Measurements from ENCODE around the gene COL26A1.
"Not testable (repeated sequence)": the region's sequence is repeated elsewhere in the genome, so short reads cannot be mapped to it uniquely, and the experiment has no call there.

The COL26A1 gene

GRCh38 chr7:101442426-101443070, 79.9 kb downstream of the COL26A1 start:
- DNase-seq (ENCODE audit: low read depth in 2 of 2), result no peak

DNA sequence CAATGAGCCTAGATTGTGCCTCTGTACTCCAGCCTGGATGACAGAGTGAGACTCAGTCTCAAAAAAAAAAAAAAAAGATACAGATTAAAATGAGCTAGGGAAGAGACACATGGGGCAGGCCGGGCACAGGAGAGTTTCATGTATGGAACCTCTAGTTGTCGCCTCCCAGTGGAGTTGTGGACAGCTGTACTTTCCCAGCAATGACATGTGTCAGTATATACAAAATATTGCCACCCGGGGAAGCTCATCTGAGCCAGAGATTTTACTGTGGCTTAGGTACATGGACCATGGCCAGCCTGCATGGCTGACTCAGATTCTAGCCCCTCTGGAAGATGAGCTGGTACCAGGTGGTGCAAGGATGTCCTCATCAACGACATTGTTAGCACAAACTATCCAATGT, 87.4 kb downstream of the COL26A1 start:
- DNase-seq (ENCODE audit: low read depth in 2 of 2), result no peak

GRCh38 chr7:101453617-101454016, 90.9 kb downstream of the COL26A1 start:
- DNase-seq (ENCODE audit: low read depth in 2 of 2), result no peak

DNA sequence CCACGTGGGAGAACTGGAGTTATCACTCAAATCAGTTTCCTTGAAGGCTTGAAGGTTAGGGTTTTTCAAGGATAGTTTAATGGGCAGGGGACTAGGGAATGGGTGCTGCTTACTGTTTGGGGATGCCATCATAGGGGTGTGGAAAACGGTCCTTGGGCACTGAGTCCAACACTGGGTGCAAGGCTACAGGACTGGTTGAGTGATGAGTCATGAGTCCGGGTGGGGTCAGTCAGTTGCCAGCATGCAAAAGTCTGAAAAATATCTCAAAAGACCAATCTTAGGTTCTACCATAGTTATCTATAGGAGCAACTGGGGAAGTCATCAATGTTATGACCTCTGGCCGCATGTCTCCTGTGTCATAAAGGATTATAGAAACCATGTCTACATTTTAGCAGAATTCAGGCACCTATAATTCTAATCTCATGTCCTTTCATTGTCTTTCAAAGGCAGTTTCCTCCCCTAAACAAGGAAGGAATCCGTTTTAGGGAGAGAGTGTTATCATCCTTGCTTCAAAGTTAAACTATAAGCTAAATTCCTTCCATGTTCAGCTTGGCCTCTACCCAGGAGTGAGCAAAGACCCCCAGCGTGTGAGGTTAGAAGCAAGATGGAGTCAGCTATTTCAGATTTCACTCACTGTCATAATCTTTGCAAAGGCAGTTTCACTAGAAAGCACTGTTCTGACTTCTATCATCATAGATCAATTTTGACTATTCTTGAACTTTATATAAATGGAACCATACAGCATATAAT, 94.5 kb downstream of the COL26A1 start:
- DNase-seq (ENCODE audit: low read depth in 2 of 2), result no peak

- no peak for DNase-seq (ENCODE audit: low read depth in 2 of 2)
Measured at GRCh38 chr7:101465131-101465530, 102.5 kb downstream of the COL26A1 start.

DNA sequence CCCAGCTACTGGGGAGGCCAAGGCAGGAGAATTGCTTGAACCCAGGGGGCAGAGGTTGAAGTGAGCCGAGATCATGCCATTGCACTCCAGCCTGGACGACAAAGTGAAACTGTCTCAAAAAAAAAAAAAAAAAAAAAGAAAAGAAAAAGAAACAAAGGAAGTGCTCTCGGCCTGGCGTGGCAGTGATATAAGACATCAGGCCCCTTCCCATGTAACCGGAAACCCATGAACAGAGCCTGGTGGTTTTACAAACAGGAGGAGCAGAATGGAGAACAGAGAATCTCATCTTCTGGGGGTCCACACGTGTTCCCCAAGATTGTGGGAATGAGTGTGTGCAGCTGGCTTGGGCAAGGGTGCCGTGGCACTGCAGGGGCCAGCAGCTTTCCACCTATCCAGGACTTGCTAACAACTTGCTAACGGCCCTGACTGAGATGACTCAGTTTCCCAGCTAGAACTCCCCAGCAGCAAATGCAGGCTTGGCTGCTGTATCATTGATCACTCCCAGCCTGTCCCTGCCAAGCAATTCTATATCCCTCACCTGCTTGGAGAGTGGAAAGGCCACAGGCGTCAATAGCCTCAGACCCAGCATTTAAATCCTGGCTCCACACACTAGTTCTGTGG, 103.0 kb downstream of the COL26A1 start:
- DNase-seq (ENCODE audit: low read depth in 2 of 2), result no peak

GRCh38 chr7:101466871-101467270, 104.2 kb downstream of the COL26A1 start:
- no peak for DNase-seq (ENCODE audit: low read depth in 2 of 2)

- DNase-seq (ENCODE audit: low read depth in 2 of 2), result no peak
Measured at GRCh38 chr7:101468546-101469275, 106.0 kb downstream of the COL26A1 start.

DNA sequence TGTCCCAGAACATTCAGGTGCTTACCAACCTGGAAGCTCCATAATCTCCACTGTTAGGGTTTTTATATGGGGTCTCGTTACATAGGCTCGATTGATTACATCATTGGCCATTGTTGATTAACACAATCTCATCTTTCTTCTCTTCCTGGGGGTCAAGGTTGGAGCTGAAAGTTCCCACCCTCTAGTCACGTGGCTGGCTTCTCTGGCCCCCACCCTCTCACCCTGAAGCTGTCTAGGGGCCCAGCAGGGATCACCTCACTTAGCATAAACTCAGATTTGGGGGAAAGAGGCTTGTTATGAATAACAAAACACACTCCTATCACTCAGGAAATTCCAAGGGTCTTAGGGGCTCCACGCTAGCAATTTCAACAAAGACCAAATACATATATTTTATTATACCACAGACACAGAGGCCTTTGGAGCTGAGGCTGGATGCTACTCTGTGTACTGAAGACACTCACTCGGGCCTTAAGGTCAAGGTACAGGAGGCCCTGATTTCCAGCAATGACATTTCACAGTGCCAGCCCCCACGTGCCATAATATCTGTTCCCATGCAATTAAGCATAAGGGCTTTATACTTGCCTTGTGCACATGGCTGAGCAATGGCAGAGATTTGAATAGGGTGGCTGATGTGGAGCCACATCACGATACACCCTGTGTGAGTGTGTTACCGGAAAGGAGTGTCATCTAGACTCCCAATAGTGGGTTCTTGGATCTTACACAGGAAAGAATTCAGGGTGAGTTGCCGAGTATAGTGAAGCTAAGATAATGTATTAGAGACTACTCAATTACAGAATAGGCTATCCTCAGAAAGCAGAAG, 108.2 kb downstream of the COL26A1 start:
- no peak for DNase-seq (ENCODE audit: low read depth in 2 of 2)

- DNase-seq (ENCODE audit: low read depth in 2 of 2), result no peak
Measured at GRCh38 chr7:101474178-101474577, 111.5 kb downstream of the COL26A1 start.

DNA sequence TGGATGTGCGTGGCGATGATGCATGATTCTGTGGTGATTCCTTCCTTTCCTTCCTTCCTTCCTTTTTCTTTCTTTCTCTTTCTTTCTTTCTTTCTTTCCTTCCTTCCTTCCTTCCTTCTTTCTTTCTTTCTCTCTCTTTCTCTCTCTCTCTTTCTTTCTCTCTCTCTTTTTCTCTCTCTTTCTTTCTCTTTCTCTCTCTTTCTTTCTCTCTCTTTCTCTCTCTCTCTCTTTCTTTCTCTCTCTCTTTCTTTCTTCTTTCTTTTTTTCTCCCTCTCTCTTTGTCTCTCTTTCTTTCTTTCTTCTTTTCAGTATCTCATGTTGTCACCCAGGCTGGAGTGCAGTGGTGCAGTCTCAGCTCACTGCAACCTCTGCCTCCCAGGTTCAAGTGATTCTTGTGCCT, 113.0 kb downstream of the COL26A1 start:
- not testable (repeated sequence) for DNase-seq (ENCODE audit: low read depth in 2 of 2)

DNA sequence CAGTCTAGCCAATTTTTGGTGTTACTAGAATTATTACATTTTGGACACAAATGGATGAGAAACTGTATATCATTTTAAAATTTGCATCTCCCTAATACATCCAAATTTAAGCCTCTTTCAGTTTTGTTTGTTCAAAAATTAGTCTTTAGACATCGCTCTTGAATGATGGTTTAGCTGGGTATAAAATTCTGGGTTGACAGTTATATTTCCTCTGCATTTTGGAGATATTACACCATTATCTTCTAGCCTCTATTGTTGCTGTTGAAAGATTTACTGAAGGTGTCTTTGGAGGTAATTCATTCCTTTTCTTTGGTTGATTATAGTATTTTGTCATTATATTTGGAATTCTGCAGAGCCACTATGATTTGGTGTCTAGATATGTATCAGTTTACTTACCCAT, 116.5 kb downstream of the COL26A1 start:
- DNase-seq (ENCODE audit: low read depth in 2 of 2), result no peak

DNA sequence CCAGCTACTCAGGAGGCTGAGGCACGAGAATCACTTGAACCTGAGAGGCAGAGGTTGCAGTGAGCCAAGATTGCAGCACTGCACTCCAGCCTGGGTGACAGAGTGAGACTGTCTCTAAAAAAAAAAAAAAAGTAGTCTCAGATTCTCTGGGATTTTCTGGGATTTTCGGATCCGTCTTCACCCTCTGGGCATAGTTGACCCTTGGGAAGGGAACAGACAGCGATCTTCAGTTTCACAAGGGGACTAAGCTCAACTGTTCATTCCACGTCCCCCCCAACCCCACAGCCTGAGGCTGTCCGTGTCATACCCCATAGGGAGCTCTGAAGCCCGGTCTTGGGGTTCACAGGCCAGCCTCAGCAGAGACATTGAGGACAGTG, 123.4 kb downstream of the COL26A1 start:
- DNase-seq (ENCODE audit: low read depth in 2 of 2), result not testable (repeated sequence)

DNA sequence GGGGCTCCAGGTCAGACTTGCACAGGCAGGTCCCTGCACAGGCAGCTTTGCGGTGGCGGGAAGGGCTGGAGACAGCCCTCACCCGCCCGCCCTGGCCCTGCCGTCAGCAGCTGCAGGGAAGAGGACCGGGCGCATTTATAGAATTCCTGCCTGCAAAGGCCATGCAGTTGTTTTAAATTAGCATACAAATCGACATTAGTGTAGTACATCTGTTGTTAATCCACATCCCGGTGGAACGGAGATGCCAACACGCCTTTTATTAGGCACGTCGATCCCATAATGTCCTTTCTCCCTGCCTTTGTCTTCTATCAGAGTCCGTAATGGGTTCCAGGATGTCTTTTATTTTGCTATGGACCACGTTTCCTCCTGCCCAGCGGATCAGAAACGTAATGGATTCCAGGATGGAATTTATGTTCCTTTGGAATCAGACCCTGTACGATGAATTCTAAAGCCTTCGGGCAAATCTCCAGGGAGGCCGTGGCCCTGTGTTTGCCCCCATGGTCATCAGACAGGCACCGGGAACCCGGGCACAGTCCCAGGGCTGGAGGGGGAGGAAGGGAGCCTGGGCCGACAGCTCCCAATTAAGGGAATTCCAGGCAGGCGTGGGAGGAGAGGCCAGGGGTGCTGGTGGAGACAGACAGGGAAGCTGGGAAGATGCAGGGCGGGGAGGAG, 123.9 kb downstream of the COL26A1 start:
- DNase-seq (ENCODE audit: low read depth in 2 of 2), result no peak

DNA sequence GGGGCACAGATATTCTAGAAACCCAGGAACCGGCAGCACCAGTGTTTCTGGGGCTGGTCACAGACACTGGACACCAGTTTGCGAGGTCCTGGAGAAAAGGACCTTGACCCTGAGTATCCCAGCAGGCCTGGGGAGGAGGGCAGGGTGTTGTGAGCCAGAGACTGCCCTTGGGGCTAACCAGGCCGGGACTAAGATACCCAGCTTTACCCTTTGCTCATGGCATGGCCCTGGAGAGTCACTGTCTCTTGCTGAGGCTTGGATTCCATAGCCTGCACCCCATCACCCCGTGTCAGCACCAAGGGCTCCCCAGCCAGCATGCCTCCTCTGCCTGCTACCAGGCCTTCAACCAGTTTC, 124.4 kb downstream of the COL26A1 start:
- DNase-seq (ENCODE audit: low read depth in 2 of 2), result no peak

DNA sequence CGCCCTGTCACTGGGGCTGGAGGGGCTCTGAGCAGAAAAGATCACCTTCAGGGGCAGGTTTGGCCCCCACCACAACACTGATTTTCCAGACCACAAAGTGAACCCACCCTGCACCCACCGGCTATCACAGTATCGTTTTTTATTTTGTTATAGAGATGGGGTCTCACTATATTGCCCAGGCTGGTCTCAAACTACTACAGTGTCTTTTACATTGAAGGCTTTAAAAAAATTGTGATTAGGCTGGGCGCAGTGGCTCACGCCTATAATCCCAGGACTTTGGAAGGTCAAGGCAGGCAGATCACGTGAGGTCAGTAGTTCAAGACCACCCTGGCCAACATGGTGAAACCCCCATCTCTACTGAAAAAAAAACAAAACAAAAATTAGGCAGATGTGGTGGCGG, 125.1 kb downstream of the COL26A1 start:
- DNase-seq (ENCODE audit: low read depth in 2 of 2), result no peak

- DNase-seq (ENCODE audit: low read depth in 2 of 2), result no peak
Measured at GRCh38 chr7:101488826-101489572, 126.3 kb downstream of the COL26A1 start.

- not testable (repeated sequence) for DNase-seq (ENCODE audit: low read depth in 2 of 2)
Measured at GRCh38 chr7:101490439-101490838, 127.8 kb downstream of the COL26A1 start.

- not testable (repeated sequence) for DNase-seq (ENCODE audit: low read depth in 2 of 2)
Measured at GRCh38 chr7:101491442-101491841, 128.8 kb downstream of the COL26A1 start.

DNA sequence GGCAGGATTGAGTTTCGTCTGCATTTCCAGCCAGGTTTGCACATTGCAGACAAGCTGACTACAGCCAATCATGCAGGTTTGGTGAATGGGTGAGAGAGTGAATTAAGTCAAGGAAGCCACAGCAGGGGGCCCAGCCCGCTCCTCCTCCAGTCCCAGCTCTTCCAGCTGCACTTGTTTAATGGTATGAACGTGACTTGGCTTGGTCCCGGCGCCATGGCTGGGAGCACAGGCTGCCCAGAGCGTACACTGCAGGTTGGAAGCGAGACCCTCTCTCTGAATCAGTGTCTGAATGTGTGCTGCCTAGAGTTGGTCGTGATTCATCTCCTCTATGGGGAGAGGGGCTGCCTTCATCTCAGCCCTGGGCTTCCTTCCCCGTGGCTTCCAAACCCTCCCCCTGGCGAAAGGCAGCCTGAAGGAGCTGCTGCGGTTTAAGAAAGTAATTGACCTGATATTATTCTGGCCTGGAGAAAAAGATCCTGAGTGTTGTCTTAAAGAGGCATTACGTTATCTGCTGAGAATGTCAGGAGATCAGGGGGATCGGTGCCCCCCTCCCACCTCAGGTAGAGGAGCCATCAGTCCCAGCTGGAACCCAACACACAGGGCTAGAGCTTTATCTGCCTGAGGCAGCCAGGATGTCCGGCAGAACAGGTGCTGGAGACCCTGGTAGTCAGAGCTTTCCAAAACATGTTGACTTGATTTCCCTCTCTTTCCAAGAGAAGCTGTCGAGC, 132.1 kb downstream of the COL26A1 start:
- no peak for DNase-seq (ENCODE audit: low read depth in 2 of 2)

Data from stimulated activated CD8-positive, alpha-beta memory T cell treated with anti-CD3 and anti-CD28 coated beads, Interleukin-15, amount 100 ng/mL, for 48 hours (primary cell).